GM12891 (cell line): ENCODE measurements around the gene SATL1.

ENCODE experiments used
- PAX5 ChIP-seq: IDR thresholded peaks from 2 replicates; pipeline ENCODE4 v1.6.1; 2011; ENCODE audit warnings: low read length, moderate library complexity, mild to moderate bottlenecking; ENCODE audit not compliant: insufficient read depth, severe bottlenecking
- POLR2A ChIP-seq: IDR thresholded peaks from 2 replicates; pipeline ENCODE4 v1.6.1; 2011; ENCODE audit warnings: low read depth, low read length, control low read depth
- POLR2AphosphoS5 ChIP-seq: IDR thresholded peaks from 2 replicates; pipeline ENCODE4 v1.6.1; 2011; ENCODE audit warnings: low read depth, low read length, control low read depth
- POU2F2 ChIP-seq: IDR thresholded peaks from 2 replicates; pipeline ENCODE4 v1.6.1; 2011; ENCODE audit warnings: low read depth, mild to moderate bottlenecking, control low read depth, low read length, moderate library complexity
- SPI1 ChIP-seq: IDR thresholded peaks from 2 replicates; pipeline ENCODE4 v1.6.1; 2011; ENCODE audit warnings: low read depth, low read length, control low read depth
- TAF1 ChIP-seq: IDR thresholded peaks from 2 replicates; pipeline ENCODE4 v1.6.1; 2011; ENCODE audit warnings: low read depth, low read length, control low read depth

DNA sequence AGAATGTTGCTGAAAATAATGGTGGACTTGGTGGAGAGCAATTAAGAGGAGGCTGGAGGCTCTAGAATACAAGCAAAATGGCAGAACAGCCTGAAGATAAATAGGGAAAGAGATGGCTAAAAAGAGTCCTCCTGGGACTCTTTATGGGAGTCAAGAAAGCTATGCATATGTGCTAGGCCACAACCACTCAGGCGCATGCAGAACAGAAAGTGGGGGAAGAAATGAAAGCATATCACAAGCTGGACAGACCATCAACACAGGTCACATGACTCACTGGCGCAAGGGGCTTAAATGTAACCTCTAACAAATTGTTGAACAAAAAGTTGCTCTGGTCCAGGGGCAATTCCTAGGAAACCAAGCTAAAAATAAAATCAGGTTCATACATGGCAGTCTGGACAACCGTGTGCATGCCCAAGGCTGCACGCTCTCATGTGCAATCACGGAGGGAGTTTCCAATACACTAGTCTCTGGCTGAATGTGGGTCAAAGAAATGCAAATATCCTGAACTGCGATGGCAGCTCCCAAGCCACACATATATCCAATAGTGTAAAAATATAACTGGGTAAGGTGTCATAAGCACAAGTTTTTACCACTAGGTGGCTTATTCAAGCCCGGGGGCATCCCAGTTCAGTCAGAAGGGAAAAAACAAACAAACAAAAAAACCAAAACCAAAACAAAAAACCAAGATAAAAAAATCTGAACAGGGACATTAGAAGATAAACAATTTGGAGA, 45.6 kb upstream of the SATL1 start:
- no peak for TF ChIP-seq POLR2AphosphoS5
- no peak for TF ChIP-seq POLR2A
- no peak for TF ChIP-seq TAF1
- TF ChIP-seq SPI1 = no peak
- TF ChIP-seq POU2F2 = no peak
- TF ChIP-seq PAX5 = no peak
